ENCODE measurements around the gene SH3TC1. TPM values are rescaled to one million over a fixed set of nuclear protein-coding genes. Genes with fewer than 3 reads are reported as not detected.
A peak's percentile ranks its signal among the peaks of the same experiment; 100 is the strongest.

SH3TC1 gene
- total RNA-seq, 1 experiment from 2014 or later = 5.0 TPM

DNA sequence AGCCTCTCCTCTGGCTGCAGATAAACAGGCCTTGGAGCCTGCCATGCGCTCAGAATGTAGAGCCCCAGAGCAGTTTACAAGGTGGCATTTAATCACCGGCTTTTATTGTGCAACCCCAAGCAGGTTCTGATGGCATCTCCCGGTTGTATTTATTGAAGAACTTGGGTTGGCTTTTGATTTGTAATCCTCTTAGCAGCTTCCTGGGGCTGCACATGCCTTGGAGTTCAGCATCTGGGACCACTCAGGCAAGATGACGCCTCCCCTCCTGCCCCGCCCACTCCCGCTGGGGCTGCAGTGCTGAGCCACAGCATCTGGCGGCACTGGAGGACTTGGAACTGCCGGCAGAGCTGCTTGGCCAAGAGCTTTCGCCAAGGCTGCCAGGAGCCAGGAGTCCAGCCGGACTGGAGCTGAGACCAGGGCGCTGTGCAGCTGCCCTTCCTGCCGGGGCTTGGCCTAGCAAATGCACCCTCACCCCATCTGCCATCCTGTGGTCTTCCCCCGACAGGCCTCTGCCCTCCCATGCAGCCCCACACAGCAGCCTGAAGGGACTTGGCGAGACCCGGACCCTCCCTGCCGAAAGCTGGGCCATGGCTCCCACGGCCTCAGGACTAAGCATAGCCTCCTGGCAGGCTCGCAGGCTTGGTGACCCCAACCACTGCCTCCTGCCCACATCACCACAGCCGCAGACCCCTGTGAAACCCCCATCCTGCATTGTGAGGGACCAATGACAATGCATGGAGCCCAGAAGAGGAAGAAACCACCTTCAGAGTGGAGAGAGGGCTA lies 75.9 kb downstream of the SH3TC1 start:
- DNase-seq (ENCODE audit: low read depth) = peak; percentile 66

DNA sequence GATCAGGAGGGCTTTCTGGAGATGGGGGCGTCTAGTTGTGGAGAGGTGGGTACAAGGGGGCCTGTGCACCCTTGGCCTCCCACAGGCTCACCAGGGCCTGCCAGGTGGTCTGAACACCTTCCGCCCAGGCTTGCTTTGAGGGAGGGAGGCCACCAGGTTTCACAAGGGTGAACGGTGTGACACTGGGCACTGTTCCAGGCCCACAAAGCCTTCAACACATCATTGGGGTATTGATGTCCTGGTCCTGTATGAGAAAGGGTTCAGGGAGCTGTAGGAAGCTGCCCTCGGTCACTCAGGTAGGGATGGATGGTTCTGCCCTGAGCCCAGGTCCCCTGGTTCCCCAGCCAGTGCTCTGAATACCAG lies 76.4 kb downstream of the SH3TC1 start:
- DNase-seq (ENCODE audit: low read depth) = no peak

DNA sequence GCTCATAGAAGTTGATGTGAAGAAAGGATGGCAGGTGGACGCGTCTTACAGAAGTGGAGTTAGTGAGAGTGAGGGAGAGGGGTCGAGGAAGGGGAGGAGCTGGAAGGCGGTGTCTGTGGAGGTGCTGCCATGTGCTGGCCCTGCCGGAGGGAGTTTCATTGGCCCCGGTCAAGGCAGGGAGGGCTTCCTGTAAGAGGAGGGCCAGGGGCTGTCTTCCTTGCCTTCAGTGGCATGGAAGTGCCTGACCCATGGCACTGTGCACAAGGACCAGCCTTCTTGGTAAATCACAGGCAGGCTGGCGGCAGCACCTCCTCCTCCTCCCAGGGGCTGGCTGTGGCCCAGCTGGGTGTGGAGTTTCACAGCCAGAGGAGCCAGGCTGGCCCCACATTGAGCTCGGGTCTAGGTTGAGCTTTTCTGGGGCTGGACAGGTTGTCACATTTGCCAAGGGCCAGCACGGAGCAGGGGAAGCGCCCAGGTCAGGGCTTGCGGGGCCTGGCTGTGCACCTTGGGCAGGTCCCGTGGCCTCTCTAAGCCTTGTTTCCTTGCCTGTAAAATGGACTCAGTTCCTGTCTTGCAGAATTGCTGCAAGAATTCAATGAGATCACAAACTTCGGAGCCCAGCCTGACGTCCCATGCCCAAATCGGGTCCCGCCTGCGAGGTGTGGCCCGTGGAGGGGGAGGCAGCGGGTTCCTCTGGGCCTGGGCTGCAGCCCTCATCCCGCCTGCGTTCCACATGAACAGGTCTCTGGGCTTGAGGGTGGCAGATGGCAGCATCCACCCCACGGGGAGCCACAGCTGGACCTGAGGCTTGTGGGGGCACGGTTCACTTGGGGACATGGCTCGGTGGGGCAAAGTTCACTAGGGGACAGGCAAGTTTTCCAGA lies 77.5 kb downstream of the SH3TC1 start:
- no peak for DNase-seq (ENCODE audit: low read depth)

DNA sequence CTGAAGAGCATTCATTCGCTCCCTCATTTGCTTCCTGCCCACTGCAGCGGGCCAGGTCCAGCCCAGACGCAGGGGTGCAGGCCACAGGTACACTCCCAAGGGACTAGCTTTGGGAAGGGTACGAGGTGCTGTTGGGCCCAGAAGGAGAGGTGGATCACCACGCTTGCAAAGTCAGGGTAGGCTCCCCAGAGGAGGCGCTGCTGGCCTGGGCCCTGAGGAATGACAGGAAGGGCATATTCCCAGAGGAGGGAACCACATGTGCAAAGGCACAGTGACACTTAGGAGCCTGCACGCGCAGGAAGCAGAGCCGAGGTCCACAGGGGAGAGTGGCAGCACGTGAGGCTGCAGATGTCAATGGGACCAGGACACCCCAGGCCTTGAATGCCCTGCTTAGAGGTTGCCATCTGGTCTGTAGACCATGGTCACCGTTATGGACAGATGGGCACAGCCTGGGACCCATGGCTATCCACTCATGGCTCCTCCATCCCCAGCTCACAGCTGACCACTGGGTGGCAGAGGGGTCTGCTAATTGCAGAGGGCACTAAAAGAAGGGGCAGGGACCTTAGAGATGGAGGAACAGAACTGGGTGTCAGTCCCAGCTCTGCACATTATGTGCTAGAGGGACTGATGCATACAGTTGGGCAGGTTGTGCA lies 78.4 kb downstream of the SH3TC1 start:
- no peak for DNase-seq (ENCODE audit: low read depth)

DNA sequence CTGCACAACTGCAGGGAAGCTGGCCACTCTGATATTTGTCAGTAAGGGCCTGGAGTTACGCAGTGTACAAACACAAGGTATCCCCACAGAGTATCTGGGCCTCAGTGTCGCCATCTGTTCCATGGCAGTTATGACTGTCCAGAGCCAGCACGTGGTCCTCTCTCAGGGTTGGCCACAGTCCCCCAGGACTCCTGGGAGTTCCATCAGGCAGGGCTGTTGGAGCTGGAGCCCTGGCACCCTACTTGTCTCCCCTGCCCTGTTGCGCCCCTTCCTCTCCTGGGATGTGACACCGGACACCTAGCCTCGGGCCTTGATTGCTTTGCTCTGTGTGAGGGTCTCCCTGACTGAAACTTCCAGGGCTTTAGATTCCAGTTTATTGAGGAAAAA lies 78.9 kb downstream of the SH3TC1 start:
- DNase-seq (ENCODE audit: low read depth) = peak; percentile 68

DNA sequence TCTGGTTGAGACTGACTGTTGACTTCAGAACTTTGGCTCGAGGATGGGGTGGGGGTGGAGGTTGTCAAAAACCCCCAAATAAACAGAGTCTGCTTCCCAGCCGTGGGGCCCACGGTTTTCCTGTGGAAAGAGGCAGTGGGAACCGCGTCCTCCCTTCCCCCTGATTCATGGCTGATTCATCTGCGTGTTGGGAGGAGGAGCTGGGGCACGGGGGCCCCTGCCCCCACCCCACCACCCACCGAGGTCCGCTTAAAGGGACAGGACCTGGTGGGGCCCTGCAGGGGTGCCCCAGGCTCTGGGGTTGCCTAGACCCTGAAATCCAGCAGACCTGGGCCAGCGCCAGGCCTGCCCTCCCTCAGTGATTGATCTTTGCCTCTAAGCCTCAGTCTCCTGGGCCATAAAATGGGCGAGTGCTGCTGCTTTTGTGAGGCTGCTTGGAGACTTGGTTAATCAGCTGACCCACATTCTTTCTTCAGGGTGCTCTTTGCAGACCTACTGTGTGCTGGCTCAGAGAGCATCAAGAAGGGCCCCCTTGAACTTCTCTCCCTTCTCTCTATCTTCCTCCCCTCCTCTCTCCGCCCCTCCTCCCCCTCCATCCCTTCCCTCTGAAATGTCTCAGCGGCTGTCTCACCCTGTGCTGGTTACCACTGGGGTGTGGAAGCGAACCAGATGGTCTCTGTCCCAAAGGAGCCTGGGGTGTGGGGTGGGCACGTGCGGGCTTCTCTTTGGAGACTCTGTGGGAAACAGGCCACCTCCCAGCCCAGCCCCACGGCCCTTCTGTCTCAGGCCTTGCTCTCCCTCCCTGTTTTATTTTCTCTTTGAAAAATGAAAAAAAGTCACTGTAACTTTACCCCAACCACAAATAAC lies 79.6 kb downstream of the SH3TC1 start:
- DNase-seq (ENCODE audit: low read depth) = peak; percentile 89

DNA sequence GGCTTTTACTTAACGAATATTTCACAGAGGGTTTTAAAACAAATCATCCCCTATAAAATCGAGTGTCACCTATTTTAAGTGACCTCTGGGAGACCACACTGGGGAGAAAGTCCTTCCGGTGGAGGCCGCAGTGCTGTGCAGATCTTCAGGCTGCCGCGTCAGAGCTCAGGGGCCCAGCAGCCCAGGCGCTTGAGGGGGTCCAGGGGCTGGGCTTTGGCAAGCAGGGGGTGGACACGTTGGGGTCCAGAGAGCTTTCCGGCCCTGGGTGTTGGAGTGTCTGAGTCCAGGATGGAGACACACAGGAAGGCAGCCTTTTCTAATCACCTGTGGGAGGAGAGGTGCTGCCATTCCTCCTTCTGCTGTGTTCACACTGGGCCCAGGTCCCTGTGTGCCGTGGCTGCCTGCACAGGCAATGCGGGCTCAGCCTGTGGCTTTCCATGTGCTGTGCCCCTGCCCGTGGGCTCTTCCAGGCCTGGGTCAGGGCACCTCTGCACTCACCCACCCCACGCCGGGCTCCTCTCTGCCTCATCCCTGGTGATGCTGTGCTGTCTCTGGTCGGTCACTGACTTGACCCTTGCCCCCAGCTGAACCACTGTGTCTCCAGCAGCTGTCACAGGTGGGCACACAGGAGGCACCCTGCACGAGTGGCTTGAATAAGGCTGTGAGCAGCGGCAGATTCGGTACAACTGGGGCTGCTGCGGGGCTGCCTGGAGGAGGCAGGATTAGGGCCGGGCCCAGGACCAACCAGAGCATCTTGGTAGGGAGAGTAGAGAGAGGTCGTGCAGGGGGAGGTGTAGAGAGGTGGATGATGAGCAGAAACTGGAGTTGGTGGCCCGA lies 80.4 kb downstream of the SH3TC1 start:
- DNase-seq (ENCODE audit: low read depth) = no peak

DNA sequence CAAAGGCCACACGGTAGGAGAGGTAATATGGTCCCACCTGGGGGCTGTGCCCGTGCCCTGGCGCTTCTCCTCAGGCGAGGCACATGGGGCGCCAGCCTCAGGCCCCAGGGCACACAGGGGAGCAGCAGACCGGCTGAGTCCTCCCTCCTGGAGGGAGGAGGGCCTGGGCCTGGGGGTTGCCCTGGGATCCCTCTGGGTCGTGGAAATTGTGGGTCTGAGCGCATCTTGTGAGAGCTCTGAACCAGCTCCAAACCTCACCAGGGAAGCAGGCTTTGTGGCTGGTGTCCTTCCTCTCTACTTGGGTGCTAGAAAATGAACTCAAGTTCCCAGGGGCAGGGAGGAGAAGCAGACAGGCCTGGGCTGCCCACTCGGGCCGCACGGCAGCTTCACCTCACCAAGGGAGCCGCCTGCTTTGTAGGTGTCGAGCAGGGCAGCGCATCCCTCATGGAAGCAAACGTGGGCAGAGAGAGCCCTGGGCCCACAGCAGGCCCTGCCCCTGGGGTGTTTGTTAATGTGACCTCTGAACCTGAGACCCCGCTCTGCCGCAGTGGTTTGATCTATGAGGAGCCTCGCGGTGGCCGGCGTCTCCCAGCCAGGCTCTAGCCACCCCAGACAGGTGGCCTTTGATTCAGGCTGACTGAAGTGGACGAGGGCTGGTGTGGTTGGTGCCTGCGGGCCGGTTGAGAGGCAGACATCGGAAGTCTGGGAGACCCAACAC lies 81.2 kb downstream of the SH3TC1 start:
- DNase-seq (ENCODE audit: low read depth) = no peak

DNA sequence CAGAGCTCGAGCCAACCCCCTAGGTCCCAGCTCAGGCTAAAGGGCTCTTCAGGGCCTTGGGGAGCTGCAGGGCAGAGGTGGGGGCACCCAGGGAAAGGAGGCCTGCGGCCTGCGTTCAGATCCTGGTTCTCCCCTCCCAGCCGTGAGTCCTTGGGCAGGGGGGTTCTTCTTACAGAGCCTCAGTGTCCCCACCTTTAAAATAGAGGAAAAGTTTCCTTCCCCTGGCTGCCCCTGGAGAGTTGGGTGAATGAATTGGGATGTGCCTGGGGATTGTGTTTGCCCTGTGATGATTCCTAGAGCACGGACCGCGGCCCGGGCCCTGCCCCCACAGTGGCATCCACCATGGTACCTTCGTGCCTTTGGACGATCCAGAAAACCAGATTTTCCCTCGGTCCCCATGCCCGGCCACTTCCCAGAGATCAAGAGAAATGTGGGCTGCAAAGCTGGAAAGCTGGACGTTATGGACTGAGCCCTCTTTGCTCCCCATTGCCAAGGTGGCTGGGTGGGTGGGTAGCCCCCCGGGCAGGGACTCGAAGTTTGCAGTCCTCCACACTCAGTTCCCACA lies 81.9 kb downstream of the SH3TC1 start:
- no peak for DNase-seq (ENCODE audit: low read depth)

DNA sequence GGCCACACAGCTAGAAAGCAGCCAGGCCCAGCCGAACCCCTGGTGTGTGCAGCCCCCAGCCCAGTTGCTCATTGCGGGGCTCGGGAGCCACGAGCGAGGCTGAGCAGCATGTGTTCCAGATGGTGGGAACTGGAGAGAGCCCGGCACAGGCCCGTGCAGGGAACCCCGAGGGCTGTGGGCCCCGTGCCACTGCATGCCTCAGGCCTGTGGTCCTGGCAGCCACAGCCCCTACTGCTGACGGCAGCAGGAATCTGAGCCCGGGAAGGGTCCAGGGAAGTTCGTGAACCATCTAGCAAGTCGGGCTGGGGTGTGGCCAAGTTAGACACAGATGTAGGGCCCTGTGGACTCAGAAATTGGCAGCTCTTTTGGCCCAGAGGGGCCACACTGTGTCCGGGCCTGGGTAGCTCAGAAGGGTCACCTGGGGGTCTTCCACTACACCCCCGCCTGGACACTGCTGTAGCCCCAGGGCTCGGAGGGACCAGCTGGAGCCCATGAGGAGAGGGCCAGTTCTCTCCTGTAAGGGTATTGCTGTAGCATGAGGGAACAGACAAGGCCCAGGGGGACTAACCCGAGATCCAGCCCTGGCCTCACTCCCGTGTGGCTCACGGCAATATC lies 82.5 kb downstream of the SH3TC1 start:
- no peak for DNase-seq (ENCODE audit: low read depth)

DNA sequence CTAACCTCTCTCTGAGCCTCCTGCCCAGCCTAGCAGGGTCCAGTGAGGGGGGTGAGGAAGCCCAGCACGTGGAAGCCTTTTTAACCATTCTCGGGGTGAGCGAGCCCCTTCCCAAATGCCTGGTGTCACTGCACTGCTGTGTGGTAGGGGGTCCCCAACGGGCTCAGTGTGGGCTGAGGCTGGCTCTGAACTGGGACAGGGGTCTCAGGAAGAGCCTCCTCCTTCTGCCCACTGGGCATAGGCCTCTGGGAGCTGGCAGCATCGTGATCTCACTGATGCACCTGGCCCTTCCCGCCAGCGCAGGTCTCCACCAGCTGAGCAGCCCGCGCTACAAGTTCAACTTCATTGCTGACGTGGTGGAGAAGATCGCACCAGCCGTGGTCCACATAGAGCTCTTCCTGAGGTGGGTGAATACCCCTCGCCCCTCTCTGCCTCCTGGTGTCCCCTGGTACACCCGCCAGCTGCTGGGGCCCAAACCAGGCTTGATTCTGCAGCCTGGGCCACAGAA lies 83.1 kb downstream of the SH3TC1 start:
- DNase-seq (ENCODE audit: low read depth) = no peak

DNA sequence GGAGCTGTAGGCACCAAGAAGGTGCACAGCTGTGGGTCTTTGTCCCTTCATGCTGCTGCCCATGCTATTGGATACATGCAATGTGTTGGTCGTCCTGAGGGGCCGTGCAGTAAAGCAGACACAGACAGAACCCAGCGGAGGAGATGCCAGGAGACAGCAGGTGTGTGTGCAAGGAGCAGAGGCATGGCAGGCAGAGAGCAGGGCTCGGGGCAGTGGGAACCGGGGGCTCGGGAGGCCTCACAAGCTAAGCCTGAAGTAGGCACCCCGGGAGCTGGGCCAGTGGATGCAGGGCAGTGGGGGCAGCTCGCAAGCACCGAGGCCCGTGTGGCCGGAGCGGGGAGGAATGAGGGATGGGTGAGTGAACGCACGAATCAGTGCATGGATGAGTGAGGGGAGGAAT lies 83.7 kb downstream of the SH3TC1 start:
- no peak for DNase-seq (ENCODE audit: low read depth)

DNA sequence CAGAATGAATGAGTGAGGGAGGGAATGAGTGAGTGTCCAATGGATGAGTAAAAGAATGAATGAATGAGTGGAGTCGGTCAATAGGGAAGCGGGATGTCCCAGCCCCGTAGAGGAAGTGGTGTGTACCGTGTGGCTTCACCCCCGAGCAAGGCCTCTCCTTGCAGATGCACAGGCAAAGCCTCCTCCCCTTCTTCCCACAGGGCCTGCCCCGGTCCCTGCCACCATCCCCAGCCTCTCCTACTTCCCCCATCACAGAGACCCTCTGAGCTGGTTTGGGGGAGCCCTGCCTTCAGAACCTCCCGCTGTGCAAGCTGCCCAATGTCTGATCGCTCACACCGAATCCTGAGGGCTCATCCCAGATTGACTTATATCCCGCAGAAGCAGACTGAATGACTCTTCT lies 84.1 kb downstream of the SH3TC1 start:
- no peak for DNase-seq (ENCODE audit: low read depth)

DNA sequence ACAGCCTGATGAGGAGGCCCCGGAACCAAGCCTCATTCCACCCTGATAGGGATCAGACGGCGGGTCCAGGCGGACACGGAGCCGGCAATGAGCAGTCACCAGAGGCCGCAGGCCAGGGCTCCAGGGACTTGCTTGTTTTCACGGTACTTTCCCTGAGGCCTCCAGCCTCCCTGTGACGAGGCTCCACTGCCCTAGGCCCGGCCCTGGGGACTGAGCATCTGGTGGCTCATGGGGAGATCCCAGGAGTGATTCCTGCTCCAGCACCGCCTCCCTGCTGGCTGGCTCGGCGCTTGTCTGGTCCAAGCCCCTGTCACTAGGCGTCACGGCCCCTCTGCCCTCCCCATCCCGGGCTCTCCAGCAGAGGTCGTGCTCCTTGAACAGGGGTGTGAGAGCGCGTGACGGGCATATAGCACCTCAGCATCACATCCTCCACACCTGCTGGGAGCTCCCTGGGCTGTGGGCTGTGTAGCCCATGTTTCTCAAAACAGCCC lies 84.6 kb downstream of the SH3TC1 start:
- DNase-seq (ENCODE audit: low read depth) = no peak

DNA sequence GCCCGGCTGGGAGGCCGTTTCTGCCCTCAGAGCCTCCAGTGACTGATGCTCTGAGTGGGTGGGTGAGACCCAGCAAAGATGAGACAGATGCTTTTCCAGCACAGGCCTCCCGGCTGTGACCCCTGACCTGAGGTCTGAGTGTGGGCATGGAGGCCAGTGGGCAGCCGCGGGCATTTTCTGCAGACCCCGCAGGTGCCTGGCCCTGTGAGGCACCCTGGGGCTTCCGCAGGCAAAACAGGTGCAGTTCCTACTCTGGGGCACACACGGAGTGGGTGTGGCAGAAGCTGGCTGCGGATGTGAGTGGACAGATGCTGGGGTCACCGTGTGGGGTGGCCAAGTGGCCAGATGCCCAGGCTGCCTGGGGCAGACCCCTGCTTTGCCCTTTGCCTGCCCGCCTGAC lies 85.3 kb downstream of the SH3TC1 start:
- DNase-seq (ENCODE audit: low read depth) = no peak

DNA sequence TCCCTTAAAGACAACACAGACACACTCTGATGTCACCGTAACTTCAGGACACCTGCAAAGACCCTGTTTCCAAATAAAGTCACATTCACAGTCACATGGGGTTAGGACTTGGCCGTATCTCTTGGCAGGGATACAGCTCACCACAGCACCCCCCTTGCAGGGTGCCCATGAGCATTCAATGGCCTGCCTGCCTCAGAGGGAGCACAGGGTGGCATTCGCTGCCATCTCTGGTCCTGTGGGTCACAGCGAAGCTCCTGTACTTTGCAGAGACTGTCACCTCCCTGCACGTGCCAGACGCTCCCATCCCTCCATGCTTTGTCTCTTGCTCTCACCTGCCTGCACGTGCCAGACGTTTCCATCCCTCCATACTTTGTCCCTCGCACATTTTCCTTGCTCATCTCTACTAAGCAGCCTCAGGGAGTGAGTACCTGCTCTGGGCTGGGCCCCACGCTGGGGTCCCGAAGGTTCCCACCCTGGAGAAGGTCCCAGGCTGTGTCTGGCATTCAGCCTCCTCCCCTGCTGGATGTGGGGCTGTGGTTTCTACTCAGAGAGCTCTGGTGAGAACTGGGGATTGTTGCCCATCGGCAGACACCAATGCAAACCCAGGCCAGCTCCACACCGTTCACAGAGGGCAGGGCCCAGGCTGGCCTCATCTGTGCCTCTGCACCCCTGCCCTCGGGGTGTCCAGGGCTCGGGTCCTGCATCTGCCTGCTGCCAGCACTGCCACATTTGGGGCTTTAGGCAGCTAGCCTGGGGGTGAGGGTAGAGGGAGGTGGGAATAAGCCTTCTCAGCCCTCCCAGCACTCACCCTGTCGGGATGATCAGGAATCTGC lies 86.3 kb downstream of the SH3TC1 start:
- DNase-seq (ENCODE audit: low read depth) = no peak

DNA sequence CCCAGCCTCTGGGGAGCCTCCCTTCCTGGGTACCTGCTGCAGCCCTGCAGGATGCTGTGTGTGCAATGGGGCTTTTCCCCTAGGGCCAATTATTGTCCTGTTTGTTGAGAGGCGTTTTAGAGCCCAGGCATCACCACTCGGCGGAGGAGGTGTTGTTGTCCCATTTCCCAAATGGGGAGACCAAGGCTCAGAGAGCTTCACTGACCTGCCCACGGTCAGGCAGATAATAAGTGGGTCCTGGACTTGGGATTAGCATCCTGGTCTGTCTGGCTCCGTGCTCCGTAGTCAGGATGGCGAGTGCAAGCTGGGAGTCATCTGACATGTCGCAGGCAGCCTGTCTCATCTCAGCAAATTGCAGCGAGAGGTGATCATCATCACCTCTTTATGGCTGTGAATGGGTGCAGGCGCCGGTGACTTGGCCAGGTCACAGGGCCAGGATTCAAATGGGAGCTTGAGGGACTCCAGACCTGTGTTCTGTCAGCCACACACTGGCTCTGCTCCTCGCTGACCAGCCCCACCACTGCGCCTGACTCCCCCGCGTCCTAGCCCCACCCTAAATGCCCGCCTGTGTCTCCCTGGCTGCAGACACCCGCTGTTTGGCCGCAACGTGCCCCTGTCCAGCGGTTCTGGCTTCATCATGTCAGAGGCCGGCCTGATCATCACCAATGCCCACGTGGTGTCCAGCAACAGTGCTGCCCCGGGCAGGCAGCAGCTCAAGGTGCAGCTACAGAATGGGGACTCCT lies 87.1 kb downstream of the SH3TC1 start:
- DNase-seq (ENCODE audit: low read depth) = no peak
